OCI-LY7 (cell line): Measurements from ENCODE around the gene RAG2. TPM values are rescaled to one million over a fixed set of nuclear protein-coding genes. Genes with fewer than 3 reads are reported as not detected.

Experiments used
- BruUV-seq: library from RNA; stranded (reverse); fragments of 400-500 nt; replicated peaks from 2 replicates; lab custom pipeline; 2021; lab: Mats Ljungman, UMichigan
- CTCF ChIA-PET: fragments of 300-600 bp; sonication (Branson Sonifier 250); formaldehyde crosslinking; loops from one replicate; lab custom pipeline; 2022; ENCODE audit warnings: antibody characterized with exemption; ENCODE audit not compliant: unreplicated experiment; lab: Charles Lee
- POLR2A ChIA-PET: fragments of 300-600 bp; sonication (Branson Sonifier 250); formaldehyde crosslinking; loops from one replicate; lab custom pipeline; 2022; ENCODE audit warnings: antibody characterized with exemption; lab: Charles Lee
- DNase-seq: peaks from one replicate; pipeline ENCODE4 v3.0.0-alpha.2; 2015; ENCODE audit warnings: low spot score
- H2AFZ ChIP-seq: fragments of 200-600 bp; sonication (generic), shearing (Covaris generic); 2 replicates; pipeline ENCODE4 v1.6.1; 2014; ENCODE audit warnings: mild to moderate bottlenecking, antibody characterized with exemption, low read length, moderate library complexity
- H3K27ac ChIP-seq: fragments of 200-600 bp; sonication (generic); 2 replicates; pipeline ENCODE4 v1.5.1; 2014; ENCODE audit warnings: mixed run types, low read depth, mild to moderate bottlenecking, moderate library complexity, low read length, inconsistent platforms; ENCODE audit not compliant: poor library complexity, severe bottlenecking
- H3K36me3 ChIP-seq: fragments of 200-600 bp; sonication (generic); 2 replicates; pipeline ENCODE4 v1.6.1; 2014; ENCODE audit warnings: mild to moderate bottlenecking, antibody characterized with exemption, low read length, moderate library complexity, mixed read lengths; ENCODE audit not compliant: insufficient read depth
- H3K4me1 ChIP-seq: fragments of 200-600 bp; sonication (generic); 2 replicates; pipeline ENCODE4 v1.5.1; 2014; ENCODE audit warnings: mild to moderate bottlenecking, low read length; ENCODE audit not compliant: insufficient read depth, poor library complexity, severe bottlenecking
- H3K4me2 ChIP-seq: fragments of 200-600 bp; sonication (generic); 2 replicates; pipeline ENCODE4 v1.6.1; 2014; ENCODE audit warnings: mild to moderate bottlenecking, low read length
- H3K4me3 ChIP-seq: fragments of 200-600 bp; sonication (generic); 2 replicates; pipeline ENCODE4 v1.5.1; 2014; ENCODE audit warnings: mild to moderate bottlenecking, low read depth, low read length; ENCODE audit not compliant: poor library complexity, severe bottlenecking
- H3K79me2 ChIP-seq: fragments of 200-600 bp; sonication (generic); 2 replicates; pipeline ENCODE4 v1.6.1; 2016; ENCODE audit warnings: low read depth, mild to moderate bottlenecking, low read length, moderate library complexity, mixed read lengths; ENCODE audit not compliant: insufficient read depth
- H3K9me2 ChIP-seq: fragments of 200-600 bp; sonication (generic); 2 replicates; pipeline ENCODE4 v1.6.1; 2016; ENCODE audit warnings: mild to moderate bottlenecking, low read length, mixed read lengths; ENCODE audit not compliant: insufficient read depth
- H3K9me3 ChIP-seq: fragments of 200-600 bp; sonication (generic); 2 replicates; pipeline ENCODE4 v1.6.1; 2014; ENCODE audit warnings: mild to moderate bottlenecking, mixed run types, low read length, mixed read lengths
- H4K20me1 ChIP-seq: fragments of 200-600 bp; sonication (generic); 2 replicates; pipeline ENCODE4 v1.6.1; 2014; ENCODE audit warnings: mild to moderate bottlenecking, antibody characterized with exemption, low read length, moderate library complexity, mixed read lengths; ENCODE audit not compliant: insufficient read depth
- CTCF ChIP-seq: fragments of 200-600 bp; sonication (generic); conservative IDR thresholded peaks from 2 replicates; pipeline ENCODE4 v1.5.1; 2014; ENCODE audit warnings: mild to moderate bottlenecking, antibody characterized with exemption, low read length, moderate library complexity, mixed read lengths
- EZH2phosphoT487 ChIP-seq: fragments of 200-600 bp; sonication (generic); IDR thresholded peaks from 2 replicates; pipeline ENCODE4 v1.6.1; 2018; ENCODE audit warnings: low read depth, borderline replicate concordance, mild to moderate bottlenecking, mixed run types, antibody characterized with exemption, low read length, moderate library complexity, mixed read lengths
- intact Hi-C: fragments of 100-400 bp; cut with micrococcal nuclease; formaldehyde crosslinking; loops from one replicate; pipeline ENCODE4 v1.10.0; 2022; ENCODE audit not compliant: unreplicated experiment
- total RNA-seq, 2 experiments: library from RNA; depleted of rRNA in 1 of 2; stranded (reverse); fragments of >200 nt in 1 of 2; shearing (Covaris generic) in 1 of 2; gene quantifications; 2 replicates each; pipeline ENCODE4 v1.2.3, GENCODE V29; 2014 to 2022

Gene RAG2
- total RNA-seq, 2 experiments from 2014 or later = not detected

GRCh38 chr11:36635066-36635862, 37.2 kb upstream of the RAG2 start:
- CTCF ChIA-PET = no interaction called here
- intact Hi-C loops = no loop called here

GRCh38 chr11:36631774-36632173, 33.7 kb upstream of the RAG2 start:
- intact Hi-C loops = no loop called here
- no peaks in the 10 kb centered on the region for H3K9me2 ChIP-seq

More at GRCh38 chr11:36635066-36635862, 37.2 kb upstream of the RAG2 start:
- Histone ChIP-seq H3K9me2 (no peaks in the 10 kb centered on the region), H3K4me3 (no peak overlapping the region), H3K79me2 (no peaks in the 10 kb centered on the region), H3K9me3 (no peaks in the 10 kb centered on the region), H3K27ac (no peak overlapping the region), H4K20me1 (no peaks in the 10 kb centered on the region), H2AFZ (no peak overlapping the region), H3K4me2 (no peak overlapping the region), H3K36me3 (no peaks in the 10 kb centered on the region), H3K4me1 (no peaks in the 10 kb centered on the region)
- POLR2A ChIA-PET = no interaction called here
- no peak for TF ChIP-seq CTCF
- no TSS peak for BruUV-seq
- DNase-seq = no peak

More at GRCh38 chr11:36631774-36632173, 33.7 kb upstream of the RAG2 start:
- H3K9me3 ChIP-seq = no peaks in the 10 kb centered on the region
- no peak for TF ChIP-seq CTCF
- TF ChIP-seq EZH2phosphoT487 = no peak
- no peak overlapping the region for H3K4me3 ChIP-seq
- no peaks in the 10 kb centered on the region for H4K20me1 ChIP-seq
- ChIA-PET POLR2A (interaction anchor here (0.8 kb wide), 1 partner anchor 120 kb away, joined by 3 read pairs; no protein-coding TSS in a partner anchor), CTCF (no interaction called here)
- H3K36me3 ChIP-seq = no peaks in the 10 kb centered on the region
- H2AFZ ChIP-seq = no peak overlapping the region
- H3K27ac ChIP-seq = no peak overlapping the region
- H3K4me1 ChIP-seq = no peaks in the 10 kb centered on the region
- H3K4me2 ChIP-seq = no peak overlapping the region
- BruUV-seq = no TSS peak
- no peaks in the 10 kb centered on the region for H3K79me2 ChIP-seq
- no peak for DNase-seq
